NCI-H2196 treated with DMSO at 0.1 percent for 48 hours (cell line): Measurements from ENCODE around the gene TLR5.

Experiments used
- DNase-seq: peaks from one replicate; lab custom pipeline; 2025; ENCODE audit not compliant: unreplicated experiment; lab: John Stamatoyannopoulos, UW

The TLR5 gene

GRCh38 chr1:223152399-223152798 lies 9.4 kb upstream of the TLR5 start:
- DNase-seq = no peak

GRCh38 chr1:223150443-223150842 lies 7.4 kb upstream of the TLR5 start:
- no peak for DNase-seq

- no peak for DNase-seq
Observed at GRCh38 chr1:223147873-223148272, 4.8 kb upstream of the TLR5 start.

GRCh38 chr1:223147409-223147808 lies 4.4 kb upstream of the TLR5 start:
- DNase-seq = no peak

GRCh38 chr1:223146745-223147144 lies 3.7 kb upstream of the TLR5 start:
- no peak for DNase-seq

GRCh38 chr1:223144914-223145313 lies 1.9 kb upstream of the TLR5 start:
- no peak for DNase-seq

GRCh38 chr1:223144431-223144830 lies 1.4 kb upstream of the TLR5 start:
- no peak for DNase-seq

- DNase-seq = no peak
Observed at GRCh38 chr1:223143537-223144248, 645 bp upstream of the TLR5 start.

- DNase-seq = no peak
Observed at GRCh38 chr1:223142269-223142668, 779 bp downstream of the TLR5 start.

- no peak for DNase-seq
Observed at GRCh38 chr1:223140611-223141405, 2.2 kb downstream of the TLR5 start.

- no peak for DNase-seq
Observed at GRCh38 chr1:223137455-223138085, 5.5 kb downstream of the TLR5 start.

- no peak for DNase-seq
Observed at GRCh38 chr1:223136086-223136485, 7.0 kb downstream of the TLR5 start.

- no peak for DNase-seq
Observed at GRCh38 chr1:223135176-223135942, 7.7 kb downstream of the TLR5 start.

GRCh38 chr1:223133824-223134435 lies 9.1 kb downstream of the TLR5 start:
- peak; percentile 74 for DNase-seq

GRCh38 chr1:223133306-223133823 lies 9.7 kb downstream of the TLR5 start:
- DNase-seq = no peak

- DNase-seq = no peak
Observed at GRCh38 chr1:223129229-223129901, 13.7 kb downstream of the TLR5 start.

- DNase-seq = no peak
Observed at GRCh38 chr1:223126741-223127140, 16.3 kb downstream of the TLR5 start.

GRCh38 chr1:223125766-223126165 lies 17.3 kb downstream of the TLR5 start:
- DNase-seq = no peak

- no peak for DNase-seq
Observed at GRCh38 chr1:223123011-223123610, 19.9 kb downstream of the TLR5 start.

GRCh38 chr1:223118418-223118817 lies 24.6 kb downstream of the TLR5 start:
- DNase-seq = no peak
